Measurements from ENCODE around the gene FLCN. TPM values are rescaled to one million over a fixed set of nuclear protein-coding genes. Genes with fewer than 3 reads are reported as not detected.

FLCN gene
- total RNA-seq, 3 donors from 2014 or later, result 52.8 to 64.5 (median 57.1) TPM

DNA sequence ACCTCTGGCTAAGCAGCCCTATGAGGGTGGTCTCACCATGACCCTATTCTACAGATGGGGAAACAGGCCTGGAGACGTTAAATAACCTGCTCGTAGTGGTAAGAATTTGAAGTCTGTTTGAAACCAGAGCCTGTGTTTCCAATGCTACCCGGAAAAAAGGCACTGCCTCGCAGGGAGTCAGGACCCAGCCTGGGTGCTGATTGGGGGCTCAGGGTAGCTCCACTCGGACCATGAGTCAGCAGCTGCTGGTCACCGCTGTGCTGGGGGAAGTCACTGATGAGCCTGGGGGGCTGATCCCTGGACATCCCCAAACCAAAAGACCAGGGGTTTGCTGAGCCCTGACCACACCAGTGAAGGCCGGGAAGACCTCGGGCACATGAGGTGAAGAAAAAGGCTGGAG is 21.4 kb downstream of the FLCN start:
- DNase-seq (no peak), ATAC-seq (no peak)
- H3K4me3 ChIP-seq, result no peak overlapping the region
- H3K36me3 ChIP-seq (ENCODE audit: low read depth), result peaks cover 21% of the 10 kb centered on the region
- TF ChIP-seq, protein P1, sequence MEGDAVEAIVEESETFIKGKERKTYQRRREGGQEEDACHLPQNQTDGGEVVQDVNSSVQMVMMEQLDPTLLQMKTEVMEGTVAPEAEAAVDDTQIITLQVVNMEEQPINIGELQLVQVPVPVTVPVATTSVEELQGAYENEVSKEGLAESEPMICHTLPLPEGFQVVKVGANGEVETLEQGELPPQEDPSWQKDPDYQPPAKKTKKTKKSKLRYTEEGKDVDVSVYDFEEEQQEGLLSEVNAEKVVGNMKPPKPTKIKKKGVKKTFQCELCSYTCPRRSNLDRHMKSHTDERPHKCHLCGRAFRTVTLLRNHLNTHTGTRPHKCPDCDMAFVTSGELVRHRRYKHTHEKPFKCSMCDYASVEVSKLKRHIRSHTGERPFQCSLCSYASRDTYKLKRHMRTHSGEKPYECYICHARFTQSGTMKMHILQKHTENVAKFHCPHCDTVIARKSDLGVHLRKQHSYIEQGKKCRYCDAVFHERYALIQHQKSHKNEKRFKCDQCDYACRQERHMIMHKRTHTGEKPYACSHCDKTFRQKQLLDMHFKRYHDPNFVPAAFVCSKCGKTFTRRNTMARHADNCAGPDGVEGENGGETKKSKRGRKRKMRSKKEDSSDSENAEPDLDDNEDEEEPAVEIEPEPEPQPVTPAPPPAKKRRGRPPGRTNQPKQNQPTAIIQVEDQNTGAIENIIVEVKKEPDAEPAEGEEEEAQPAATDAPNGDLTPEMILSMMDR (IDR thresholded peaks at IDR 0.05), result no peak
- no peaks in the 10 kb centered on the region for H3K4me1 ChIP-seq (ENCODE audit: low read depth)
- no peaks in the 10 kb centered on the region for H3K9me3 ChIP-seq
- intact Hi-C loops (cut with DNase I, micrococcal nuclease), result no loop called here

DNA sequence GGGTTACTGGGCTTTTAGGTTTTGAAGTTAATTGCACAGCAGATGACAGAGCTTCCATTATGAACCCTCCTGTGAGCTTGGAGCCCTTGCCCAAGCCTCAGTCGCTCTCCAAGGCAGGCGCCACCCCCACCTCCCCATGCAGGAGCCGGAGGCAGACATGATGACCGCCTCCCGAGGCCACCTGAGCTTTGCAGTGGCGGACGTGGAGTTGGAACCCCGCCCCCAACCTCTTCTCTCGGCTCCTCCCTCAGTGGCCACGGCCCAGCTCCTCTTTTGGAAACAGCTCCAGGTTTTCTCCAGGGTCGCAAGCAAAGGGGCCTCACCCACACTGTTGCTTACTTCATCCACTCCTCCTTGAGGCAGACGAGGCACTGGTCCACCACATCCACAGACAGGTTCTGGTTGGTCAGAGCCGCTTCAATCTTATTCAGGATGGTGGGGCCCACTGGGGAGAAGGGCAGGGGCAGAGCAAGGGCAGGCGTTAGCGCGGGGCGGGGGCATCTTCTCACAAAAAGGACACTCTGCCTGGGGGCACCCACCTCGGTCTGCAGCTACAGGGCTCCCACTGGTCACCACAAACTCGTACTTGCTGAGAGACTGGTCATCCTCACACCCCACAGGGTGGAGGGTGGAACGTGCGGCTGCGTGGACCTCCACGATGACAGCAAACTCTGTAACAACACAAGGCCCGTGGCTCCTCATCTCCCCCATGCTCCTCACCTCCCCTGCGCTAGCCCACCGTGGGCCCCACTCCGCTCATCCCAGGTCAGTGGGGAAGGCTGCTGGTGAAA is 22.1 kb downstream of the FLCN start:
- ATAC-seq (no peak), DNase-seq (no peak)
- Histone ChIP-seq H3K36me3 (ENCODE audit: low read depth) (peaks cover 19% of the 10 kb centered on the region), H3K9me3 (no peaks in the 10 kb centered on the region), H3K4me1 (ENCODE audit: low read depth) (no peaks in the 10 kb centered on the region), H3K4me3 (no peak overlapping the region)
- intact Hi-C loops (cut with DNase I, micrococcal nuclease), result no loop called here
- TF ChIP-seq, protein P1 (IDR thresholded peaks at IDR 0.05), result no peak

DNA sequence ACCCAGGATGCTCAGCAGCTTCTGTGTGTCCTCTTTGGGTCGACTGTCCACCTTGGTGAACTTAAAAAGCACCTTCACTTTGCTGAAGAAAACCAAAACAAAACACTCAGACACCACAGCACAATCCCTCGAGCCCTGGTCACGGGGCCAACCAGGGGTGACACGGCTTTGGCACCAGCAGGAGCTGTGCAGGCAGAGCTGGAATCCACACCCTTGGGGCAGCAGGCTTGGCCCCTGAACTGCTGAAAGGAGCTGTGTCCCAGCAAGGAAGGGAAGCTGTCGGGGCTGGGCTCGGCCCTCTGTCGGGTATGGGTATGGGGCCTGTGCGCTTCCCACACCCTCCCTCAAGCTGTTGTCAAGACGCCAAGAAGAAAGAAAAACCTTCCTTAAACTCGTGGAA is 23.2 kb downstream of the FLCN start:
- Histone ChIP-seq H3K9me3 (no peaks in the 10 kb centered on the region), H3K36me3 (ENCODE audit: low read depth) (peaks cover 15% of the 10 kb centered on the region), H3K4me3 (no peak overlapping the region), H3K4me1 (ENCODE audit: low read depth) (no peaks in the 10 kb centered on the region)
- intact Hi-C loops (cut with DNase I, micrococcal nuclease), result no loop called here
- TF ChIP-seq, protein P1 (IDR thresholded peaks at IDR 0.05), result no peak
- DNase-seq, result no peak
- ATAC-seq, result no peak

DNA sequence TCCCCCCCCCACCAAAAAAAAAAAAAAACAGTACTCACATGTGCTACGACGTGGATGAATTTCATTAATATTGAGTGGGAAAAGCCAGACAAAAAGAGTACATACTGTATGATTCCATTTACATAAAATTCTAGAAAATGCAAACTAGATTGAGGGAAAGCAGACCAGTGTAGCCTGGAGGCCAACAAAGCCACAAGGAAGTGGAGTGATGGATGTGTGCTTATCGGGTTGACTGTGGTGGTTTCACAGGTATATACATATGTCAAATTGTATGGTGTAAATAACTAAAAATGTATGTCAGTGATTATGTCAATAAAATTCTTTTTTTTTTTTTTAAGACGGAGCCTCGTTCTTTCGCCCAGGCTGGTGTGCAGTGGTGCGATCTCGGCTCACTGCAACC is 29.0 kb downstream of the FLCN start:
- H3K9me3 ChIP-seq, result no peaks in the 10 kb centered on the region
- intact Hi-C loops (cut with DNase I, micrococcal nuclease), result no loop called here
- no peak overlapping the region for H3K4me3 ChIP-seq
- peaks cover 19% of the 10 kb centered on the region for H3K4me1 ChIP-seq (ENCODE audit: low read depth)
- ATAC-seq (no peak), DNase-seq (no peak)
- no peaks in the 10 kb centered on the region for H3K36me3 ChIP-seq (ENCODE audit: low read depth)
- TF ChIP-seq, protein P1 (IDR thresholded peaks at IDR 0.05), result no peak

DNA sequence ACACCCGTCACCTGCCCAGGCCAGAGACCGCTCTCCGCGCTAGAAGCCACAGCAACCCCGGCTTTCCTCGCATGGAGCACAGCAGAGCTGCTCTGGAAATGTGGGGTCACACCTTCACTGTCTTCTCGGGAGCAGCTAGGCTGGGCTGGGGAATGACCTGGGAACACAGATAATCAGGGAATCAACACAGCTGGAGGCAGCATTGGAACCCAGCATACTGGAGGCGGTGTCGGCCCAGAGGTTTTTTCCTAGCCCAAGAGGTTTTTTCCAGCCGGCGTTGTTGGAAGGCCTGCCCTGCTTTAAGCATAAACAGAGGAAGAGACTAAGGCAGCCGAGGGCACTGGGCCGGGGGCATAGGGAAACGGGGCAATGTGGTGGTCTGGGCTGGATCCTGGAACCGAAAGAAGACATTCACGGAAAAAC is 30.0 kb downstream of the FLCN start:
- Histone ChIP-seq H3K9me3 (no peaks in the 10 kb centered on the region), H3K4me1 (ENCODE audit: low read depth) (peaks cover 19% of the 10 kb centered on the region), H3K4me3 (no peak overlapping the region), H3K36me3 (ENCODE audit: low read depth) (no peaks in the 10 kb centered on the region)
- TF ChIP-seq, protein P1 (IDR thresholded peaks at IDR 0.05), result no peak
- ATAC-seq (no peak), DNase-seq (no peak)
- intact Hi-C loops (cut with DNase I, micrococcal nuclease), result no loop called here
